ENCODE data around the gene DPYD.
"Not testable (repeated sequence)": the region's sequence is repeated elsewhere in the genome, so short reads cannot be mapped to it uniquely, and the experiment has no call there.

Gene DPYD

DNA sequence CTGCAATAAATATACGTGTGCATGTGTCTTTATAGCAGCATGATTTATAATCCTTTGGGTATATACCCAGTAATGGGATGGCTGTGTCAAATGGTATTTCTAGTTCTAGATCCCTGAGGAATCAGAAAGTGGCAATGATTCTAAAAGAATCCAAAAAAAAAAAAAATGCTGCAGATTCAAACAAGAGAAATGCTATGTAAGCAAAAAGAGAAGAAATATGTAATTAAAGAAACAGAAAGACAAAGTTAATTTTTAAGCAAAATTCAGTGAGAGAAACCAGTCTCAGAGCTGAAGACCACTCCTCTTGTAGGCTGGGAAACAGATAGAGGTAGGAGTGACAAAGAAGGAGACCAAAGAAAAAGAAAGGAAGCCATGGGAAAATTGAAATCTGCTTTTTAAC lies 571.0 kb downstream of the DPYD start:
- not testable (repeated sequence) for DNase-seq

DNA sequence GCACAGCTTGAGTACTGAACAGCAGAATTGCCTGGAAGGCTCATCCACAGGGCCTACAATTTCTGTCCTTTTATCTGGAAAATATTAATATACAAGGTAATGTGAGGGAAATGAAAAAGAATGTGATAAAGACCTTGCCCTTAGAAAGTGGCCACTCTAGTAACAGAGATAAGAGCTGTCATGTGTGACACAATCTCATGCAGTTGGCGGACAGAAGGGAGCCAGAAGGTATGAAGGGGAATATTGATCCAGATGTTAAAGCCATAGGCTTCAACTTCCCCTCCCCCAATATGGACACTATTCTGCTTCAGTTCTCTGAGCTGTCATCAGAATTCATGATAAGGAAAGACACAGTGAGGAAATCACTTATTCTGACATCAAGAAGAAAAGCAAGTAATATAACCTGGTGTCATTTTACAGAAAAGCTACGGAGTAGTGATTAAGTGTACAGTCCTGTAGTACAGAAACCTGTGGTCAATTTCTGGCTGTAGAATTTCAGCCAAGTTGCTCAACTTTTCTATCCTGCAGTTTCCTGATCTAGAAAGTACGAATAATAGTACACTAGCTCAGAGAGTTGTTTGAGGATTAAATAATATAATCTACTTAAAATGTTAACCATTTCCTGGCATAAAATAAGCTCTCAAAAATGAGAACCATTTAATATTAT lies 572.1 kb downstream of the DPYD start:
- DNase-seq, result no peak

DNA sequence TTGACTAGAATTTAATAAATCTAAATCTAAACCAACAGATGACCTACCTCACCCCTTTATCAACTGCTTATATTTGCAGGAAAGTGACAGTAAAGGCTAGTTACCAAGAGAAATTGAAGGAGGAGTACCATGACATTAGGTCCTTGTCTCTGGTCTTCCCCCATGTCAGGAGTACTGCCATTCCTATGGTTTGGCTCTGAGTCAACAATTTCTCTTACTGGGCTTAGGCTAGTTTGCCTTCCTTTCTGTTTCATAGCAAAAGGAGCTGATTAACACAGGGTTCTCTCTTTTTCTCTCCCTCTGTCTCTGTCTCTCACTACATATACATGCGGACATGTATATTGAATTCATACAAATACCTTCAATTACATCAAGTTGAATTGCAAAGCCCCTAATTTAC lies 579.9 kb downstream of the DPYD start:
- no peak for DNase-seq

DNA sequence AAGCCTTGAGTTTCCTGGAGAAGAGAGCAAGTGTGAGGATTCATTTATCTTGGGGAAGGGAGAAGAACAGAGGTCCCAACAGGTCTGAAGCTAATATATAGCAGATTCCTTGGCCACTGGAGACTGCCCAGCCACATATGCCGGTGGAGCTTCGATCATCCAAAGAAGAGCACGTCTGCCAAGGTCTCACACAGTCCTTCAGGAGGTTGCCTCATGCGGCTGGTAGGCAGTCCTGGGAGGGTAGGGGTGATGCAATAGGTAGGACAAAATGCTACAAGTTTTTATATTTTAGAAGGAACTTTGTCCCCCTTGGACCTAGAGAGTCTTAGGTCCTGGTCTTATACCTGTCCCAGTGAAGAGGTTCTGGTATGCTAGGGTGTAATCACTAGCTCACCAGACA lies 582.5 kb downstream of the DPYD start:
- no peak for DNase-seq

DNA sequence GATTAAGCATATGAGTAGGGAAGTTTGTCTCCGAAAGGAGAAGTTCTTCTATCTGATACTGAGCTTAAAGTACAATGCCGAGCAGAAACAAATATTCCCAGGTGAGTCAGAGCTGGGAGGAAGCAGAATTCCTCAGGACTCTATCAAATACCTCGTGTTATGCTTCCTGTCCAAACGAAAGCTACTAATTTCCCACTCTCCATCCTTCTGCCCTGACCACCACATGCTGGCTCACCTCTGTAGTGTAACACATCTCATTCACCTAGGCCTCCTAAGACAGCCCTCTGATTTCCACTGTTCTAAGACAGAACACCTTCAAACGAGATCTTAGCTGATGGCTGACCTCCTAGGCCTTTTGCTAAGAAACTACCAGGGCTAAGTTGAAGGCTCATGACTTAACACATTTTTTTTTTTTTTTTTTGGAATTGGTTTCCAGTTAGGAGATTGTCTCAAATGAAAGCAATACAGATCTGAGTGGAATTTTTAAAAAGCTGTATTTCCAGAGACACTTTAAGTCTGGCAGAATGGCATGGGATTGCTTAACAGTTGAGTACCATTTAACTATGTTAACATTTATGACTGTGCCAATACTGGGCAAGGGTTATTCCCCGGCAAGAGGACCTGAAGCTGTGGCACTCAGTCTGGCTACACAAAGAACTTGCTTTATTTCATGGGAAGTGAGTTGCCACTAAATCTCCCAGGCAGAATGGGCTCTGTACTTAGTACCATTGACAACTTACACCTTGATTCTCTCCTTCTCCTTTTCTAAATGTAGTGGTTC lies 583.4 kb downstream of the DPYD start:
- DNase-seq, result no peak

DNA sequence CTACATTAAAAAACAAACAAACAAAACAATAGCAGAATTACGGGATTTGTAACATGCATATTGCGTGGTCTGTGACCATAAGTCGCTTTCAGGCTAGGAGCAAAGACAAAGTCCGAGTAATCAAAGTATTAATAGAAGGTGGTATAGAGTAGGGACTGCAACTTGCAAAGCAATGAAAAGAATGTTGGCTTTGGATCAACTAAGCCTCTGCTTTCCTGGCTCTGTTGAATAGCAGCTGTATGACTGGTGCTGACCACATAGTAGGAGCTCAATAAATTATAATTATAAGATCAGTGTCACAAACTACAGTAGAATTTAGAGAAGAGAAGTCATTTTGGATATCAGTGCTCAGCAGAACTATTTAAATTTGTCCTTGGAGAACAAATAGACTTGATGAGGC lies 586.4 kb downstream of the DPYD start:
- DNase-seq, result no peak

DNA sequence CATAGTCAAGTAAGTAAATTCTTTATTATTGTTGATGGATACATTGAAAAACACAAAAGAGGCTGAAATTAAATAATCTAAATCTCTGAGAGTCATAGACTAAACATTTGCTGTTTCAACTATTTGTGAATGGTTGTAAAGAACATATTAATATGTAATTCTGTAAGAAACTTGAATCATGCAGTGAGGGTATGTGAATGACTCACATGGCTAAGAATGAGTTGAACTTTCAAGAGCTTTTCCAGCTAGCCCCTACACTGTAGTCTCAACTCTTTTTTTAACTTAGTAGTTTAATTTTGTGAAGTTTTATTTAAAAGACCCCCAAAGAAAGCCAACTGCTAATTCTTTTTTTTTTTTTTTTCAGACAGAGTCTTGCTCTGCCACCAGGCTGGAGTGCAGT lies 588.1 kb downstream of the DPYD start:
- DNase-seq, result no peak

DNA sequence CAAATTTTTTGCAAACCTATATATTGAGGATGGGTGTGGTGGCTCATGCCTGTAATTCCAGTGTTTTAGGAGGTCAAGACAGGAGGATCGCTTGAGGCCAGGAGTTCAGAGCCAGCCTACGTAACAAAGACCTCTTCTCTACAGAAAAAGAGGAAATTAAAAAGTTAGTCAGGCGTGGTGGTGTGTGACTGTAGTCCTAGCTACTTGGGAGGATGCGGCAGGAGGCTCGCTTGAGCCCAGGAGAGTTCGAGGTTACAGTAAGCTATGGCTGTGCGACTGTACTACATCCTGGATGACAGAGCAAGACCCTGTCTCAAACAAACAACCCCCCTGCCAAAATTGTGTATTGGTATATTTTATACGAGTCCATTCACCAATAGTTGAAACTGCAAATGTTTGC lies 589.7 kb downstream of the DPYD start:
- DNase-seq, result no peak

DNA sequence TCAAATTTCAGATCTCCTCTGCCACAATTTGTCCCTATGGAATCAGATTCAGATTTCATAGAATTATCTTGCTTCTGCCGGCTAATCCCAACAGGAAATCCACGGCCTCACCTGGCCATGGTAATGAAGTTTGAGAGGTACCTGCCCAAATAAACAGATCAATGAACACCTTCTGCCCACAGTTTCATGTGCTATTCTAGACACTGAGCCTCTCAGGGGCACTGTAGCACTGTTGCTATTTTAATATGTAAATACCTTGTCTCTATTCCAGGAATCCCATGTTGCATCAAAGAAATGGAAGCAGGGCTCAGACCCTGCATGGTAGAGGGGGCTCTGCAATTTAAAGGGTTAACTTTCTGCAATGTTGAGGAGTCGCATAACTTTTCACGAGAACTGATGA lies 606.1 kb downstream of the DPYD start:
- DNase-seq, result no peak

DNA sequence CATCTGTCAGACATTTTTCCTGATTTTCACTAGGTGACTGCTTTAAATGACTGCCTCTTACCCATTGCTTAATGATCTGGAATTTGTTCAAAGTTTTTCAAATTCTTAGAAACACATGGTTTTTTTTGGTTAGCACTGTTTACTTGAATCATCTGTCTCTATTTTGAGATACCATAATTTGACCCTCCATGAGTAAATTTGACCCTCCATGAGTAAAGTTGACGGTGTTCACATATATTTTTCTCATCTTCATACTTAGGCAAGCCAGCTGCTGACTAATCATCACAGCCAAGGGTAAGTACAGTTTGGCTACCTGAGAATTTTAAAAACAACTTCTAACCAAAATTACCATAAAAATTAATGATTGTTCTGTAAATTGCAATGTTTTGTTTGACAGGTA lies 612.7 kb downstream of the DPYD start:
- no peak for DNase-seq

DNA sequence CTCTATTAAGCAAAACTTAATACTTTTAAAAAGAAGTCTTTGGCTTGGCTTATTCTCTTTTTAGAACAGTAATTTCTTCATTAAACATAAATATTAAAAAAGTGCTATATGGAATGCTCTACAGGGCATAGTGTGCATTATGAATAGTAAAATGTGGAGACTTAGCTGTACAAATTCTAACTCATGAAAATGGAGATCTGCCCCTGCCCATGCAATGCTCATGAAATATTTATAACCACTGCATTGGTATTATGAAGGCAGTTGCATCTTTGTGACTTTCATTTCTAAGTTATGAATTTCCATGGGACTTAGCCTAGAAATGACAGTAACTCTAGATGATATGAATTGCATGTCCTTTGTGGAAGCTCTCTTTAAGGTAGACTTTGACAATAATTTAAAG lies 613.3 kb downstream of the DPYD start:
- no peak for DNase-seq

DNA sequence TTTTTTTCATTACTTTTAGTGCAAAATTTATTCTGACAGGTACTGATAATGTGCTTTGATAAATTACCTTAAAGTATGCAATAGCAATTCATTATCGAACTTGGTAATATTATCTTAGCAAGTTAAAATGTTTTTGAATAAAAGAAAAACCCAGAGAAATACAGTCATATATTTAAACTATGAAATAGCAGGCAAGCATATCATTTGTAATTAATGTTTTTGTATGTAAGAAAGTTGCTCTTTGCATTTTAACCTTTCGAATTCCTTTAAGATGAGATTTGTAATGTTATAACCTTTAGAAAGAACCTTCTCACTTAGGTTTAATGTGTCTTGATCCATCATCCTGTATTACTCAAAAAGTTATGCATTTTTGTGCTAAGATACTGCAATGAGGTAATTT lies 613.7 kb downstream of the DPYD start:
- DNase-seq, result no peak

DNA sequence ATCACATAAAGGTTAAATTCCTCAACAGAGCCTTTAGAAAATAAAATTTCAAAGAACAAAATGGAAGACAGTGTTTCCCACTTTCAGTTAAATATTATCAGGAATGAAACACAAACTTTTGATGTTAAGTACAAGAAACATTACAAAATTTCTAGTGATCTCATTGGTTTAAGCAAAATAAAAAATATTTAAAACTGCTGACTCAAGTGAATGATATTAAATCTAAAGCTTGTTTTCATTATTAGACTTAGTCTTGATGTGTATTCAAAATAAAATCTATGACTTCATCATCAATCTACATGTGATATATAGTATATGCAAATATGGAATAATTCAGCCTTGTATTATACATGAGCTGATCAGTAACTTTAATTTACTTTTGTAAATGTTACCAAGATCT lies 614.3 kb downstream of the DPYD start:
- no peak for DNase-seq

DNA sequence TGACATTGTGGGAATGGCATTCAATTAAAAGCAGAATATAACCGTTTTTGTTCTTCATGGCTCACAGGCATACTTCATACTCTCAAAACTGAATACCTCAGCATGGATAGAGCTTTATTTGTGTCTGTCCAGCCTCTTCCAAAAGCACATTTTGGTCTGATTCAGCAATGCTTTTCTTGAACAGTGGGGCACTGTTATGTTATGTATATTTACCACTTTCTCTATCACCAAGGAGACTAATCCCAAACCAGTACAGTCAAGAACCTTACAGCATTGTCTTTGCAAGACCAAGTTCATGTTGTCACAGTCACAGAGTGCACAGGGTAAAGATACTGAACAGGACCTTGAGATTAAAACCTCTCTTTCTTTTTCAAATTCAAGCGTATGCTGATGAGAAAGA lies 616.5 kb downstream of the DPYD start:
- DNase-seq, result no peak

DNA sequence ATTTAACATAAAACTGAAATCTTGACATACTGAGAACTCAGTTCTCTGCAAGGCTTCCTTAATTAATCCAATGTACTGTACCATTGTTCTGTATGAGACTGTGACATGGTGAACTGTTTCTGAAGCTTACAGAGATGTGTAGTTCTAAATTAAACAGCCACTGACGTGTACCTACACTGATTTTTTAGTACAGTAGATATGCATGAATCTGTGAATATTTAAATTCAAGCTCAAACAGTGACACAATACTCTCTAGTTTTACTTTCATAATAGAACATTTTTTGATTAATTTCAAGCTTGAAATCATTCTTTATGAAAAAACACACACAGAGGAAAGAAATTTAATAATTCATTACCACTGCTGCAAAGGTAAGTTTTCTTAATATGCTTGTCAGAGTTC lies 621.9 kb downstream of the DPYD start:
- no peak for DNase-seq

DNA sequence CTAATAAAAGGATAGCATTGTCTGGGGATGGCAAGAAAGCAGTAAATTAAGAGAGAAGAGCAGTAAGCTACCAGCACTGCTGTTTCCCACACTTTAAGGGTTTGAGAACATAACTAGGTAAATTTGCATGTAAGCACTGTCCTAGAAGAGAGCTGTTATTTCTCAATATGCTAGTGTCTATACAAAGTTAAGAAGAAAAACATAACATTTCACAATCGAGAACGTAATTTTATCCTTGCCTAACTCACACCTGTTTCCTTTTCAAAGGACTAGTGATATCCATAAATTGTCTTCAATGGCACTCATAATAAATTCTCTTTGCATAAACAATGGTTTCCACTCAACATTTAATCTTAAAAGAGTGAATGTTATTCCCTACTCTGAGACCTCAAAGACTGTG lies 623.2 kb downstream of the DPYD start:
- DNase-seq, result no peak

DNA sequence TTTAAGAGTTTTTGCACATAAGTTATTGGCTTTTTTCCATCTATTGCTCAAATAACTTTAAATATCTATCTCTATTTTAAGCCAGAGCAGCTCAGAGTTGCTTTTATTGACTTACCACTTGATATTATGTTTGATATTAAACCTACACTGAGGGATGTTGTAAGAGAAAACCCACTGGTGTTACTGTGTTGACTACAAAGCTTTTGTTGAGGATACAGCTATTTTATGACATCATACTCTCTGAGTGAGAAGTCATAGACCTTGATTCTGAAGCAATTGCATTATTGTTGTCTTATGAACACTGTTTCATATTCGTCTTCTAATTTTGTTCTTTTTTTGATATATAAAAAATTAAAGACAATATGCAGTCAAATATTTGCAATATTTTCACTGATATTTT lies 638.9 kb downstream of the DPYD start:
- no peak for DNase-seq

DNA sequence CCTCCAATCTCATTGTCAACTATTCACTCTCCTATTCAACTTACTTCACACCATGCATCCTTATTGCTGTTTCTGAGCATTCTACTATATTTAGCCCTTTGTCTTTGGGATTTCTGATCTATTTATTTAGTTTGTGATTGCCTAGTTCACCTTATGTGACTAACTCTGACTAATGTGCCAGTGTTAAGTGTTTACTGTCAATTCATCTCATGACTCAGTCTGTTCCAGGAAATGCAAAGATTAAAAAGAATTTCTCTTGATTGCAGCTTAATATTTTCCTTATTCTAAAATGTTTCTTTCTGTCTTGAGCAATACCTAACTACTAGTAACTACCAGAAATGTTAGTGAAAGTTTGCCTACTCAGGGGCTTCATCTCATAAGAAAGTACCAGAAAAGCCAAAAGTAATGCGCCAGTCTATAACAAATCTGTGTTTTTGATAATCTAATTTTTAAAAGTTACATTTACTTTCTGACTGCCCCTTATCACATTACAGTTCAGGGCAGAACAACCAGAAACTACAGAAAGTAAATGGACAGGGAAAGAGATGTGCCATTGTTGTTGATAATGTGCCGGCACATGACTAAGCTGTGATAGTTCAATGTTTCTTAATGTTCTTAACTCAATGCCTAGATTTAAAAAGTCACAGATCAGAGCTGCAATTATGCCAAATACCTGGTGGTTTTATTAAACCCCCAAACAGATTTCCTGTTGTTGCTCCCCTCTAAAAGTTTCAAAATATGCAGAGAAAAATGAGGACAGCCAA lies 642.8 kb downstream of the DPYD start:
- DNase-seq, result no peak

DNA sequence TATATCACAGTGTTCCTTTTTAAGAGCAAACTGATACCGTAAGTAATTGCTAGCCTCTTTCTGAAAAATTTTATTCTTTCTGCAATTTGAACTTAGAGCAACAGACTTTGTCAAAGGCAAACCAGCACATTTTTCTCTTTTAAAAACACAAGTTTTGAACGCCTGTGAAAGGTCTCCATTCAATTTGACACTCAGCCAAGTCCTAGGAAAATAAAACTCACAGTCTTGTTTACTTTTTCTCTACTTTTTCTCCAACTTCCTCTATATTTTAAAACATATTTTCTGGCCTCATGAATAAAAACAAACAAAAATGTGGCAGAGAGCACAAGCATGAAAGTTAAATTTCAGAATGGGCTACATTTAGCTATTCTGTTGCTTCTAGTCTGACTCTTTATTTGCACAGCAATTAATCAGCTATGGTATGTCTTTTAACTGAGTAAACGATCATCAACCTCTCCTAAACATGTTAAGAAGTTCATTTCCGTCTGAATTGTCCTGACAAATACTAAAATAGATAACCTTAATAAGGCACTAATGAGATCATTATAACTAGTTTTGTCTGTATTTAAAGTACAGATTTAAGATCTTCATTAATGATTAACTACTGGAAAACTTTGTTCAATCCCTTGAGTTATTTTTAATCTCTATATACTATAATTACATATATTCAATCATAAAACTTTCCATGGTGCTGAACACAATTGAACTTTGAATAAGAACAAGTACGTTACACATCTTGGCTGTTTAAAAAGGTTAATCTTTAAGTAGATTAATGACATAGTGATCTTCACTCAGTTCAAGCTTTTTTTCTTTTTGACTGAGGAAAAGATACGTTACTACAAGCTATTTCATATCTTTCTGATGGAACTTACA lies 648.7 kb downstream of the DPYD start:
- no peak for DNase-seq

DNA sequence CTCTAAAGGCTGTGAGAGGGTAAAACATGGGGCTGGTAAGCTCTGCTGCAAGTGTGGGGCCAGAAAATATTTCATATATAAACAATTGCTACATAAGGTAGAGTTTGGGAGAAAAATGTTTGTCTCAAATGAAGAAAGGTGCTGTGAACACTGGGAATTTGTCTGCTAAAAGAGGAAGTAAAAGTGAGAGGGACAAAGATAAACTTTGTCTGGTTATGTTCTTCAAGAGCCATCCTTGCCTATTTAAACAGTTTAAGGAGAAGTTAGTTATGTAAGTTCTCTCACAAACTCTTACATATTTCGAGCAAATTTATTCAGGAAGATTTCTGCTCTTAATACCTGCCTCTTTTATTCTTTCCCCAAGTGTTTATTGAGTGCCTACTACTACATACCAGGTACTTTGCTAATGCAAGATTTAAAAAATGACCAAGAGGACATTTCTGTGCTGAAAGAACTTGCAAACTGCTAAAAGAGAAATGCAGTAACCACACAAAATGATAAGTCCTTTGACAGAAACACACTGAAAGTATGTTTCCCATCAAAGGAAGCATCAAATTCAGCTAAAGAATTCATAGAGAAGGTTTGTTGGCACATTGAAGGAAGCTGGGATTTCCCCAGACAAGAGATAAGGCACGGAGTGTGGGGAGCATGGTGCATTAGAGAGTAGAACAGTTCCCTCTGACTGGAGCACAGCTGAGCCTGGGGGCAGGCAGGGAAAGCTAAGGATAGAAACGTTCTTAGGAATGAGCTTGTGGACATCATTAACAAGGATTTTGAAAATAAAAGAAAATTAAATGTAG lies 650.1 kb downstream of the DPYD start:
- DNase-seq, result no peak

DNA sequence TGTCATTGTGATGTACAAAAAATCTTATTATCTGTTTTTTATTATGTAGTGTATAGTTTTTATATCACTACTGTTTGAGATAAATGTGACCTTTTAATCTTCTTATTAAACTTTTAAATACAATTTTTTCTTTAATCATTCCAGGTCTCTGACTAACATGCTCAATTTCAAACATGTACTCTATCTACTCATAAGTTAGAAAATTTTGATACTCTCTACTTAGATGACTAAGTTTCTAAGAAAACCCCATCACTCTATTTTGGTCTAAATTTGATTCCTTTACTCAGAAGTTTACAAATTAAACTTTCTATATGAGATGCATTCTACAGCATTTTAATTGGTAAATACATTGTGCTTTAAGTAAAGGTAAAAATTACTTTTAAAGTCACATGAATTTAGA lies 655.2 kb downstream of the DPYD start:
- DNase-seq, result no peak

DNA sequence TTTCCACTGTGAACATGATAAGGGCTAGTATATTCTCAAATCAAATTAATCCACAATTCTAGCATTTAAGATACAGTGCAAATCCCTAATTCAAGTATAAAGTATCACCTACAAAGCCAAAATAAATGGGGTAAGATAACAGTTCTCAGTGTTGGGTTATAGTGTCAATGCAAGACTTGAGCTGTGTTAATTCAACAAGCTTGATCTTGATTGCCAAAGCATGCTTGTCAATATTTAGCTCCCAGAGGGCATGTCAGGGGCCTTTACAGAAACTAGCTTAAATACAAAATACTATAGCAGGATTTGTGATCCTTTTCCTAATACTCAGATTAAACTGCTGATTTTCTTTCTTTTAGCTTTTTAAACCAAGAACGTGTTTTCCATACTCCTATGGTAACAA lies 658.0 kb downstream of the DPYD start:
- DNase-seq, result no peak
